SU-DHL-6 (cell line): ENCODE measurements around the gene POLN.

Experiments
- CTCF ChIP-seq: fragments of 200-600 bp; sonication (generic); IDR thresholded peaks from one replicate; pipeline ENCODE4 v1.5.1; 2017; ENCODE audit warnings: antibody characterized with exemption, mild to moderate bottlenecking, low read length, moderate library complexity; ENCODE audit not compliant: insufficient read depth, poor library complexity, severe bottlenecking
- EZH2phosphoT487 ChIP-seq: fragments of 200-600 bp; sonication (generic), shearing (Covaris generic); conservative IDR thresholded peaks from 2 replicates; pipeline ENCODE4 v1.6.1; 2018; ENCODE audit warnings: mild to moderate bottlenecking, antibody characterized with exemption, low read length, moderate library complexity, mixed read lengths

GRCh38 chr4:2212831-2213230, 29.1 kb downstream of the POLN start:
- no peak for TF ChIP-seq CTCF
- no peak for TF ChIP-seq EZH2phosphoT487
